ENCODE measurements around the gene HIVEP2. TPM values are rescaled to one million over a fixed set of nuclear protein-coding genes. Genes with fewer than 3 reads are reported as not detected.

HIVEP2 gene
- 10 to 100 TPM; 14.6 to 21.6 (median 18.7) TPM for total RNA-seq
- 27.6 TPM for total RNA-seq (2013)

GRCh38 chr6:142945049-142945445 lies at the start of gene HIVEP2:
HIVEP2 (minus strand) TSS chr6:142945176; CDS start chr6:142774738, 170,438 bp downstream.
- Histone ChIP-seq H3K9me3 (ENCODE audit: control insufficient read depth, insufficient read depth, low read length) (no peaks in the 10 kb centered on the region), H3K36me3 (ENCODE audit: control insufficient read depth, insufficient read depth, low read length) (no peaks in the 10 kb centered on the region), H3K27me3 (ENCODE audit: control insufficient read depth, insufficient read depth, low read length) (no peaks in the 10 kb centered on the region), H3K27ac (ENCODE audit: low read length) (peak within 1 kb of the TSS; percentile 95), H3K4me3 (ENCODE audit: low read length) (peak within 1 kb of the TSS; percentile 93), H3K4me1 (ENCODE audit: control insufficient read depth, insufficient read depth, low read length) (peaks cover 15% of the 10 kb centered on the region)
- Mint-ChIP-seq H3K9me3 (no peaks in the 10 kb centered on the region), H3K4me1 (peaks cover 40 to 47% of the 10 kb centered on the region in 2 donors), H3K36me3 (no peaks in the 10 kb centered on the region), H3K27me3 (ENCODE audit: low read depth in 2 of 2) (no peaks in the 10 kb centered on the region), H3K4me3 (peak within 1 kb of the TSS; percentile 98), H3K27ac (peak within 1 kb of the TSS; percentile 99)
- DNase-seq (peak; percentile 82 to 93), ATAC-seq (peak; percentile 25 to 59 (median 45))
- WGBS (ENCODE audit: insufficient coverage), result under 1% methylated on average over 50 of the region's 50 CpGs
- intact Hi-C loops (cut with micrococcal nuclease), result loop anchor here (10.0 kb wide), 3 partner anchors 110 to 1410 kb away; no protein-coding TSS in a partner anchor
- no peak for TF ChIP-seq CTCF (IDR thresholded peaks at IDR 0.05)

- Mint-ChIP-seq H3K27ac (no peak overlapping the region), H3K4me3 (no peak overlapping the region), H3K9me3 (no peaks in the 10 kb centered on the region), H3K36me3 (no peaks in the 10 kb centered on the region), H3K4me1 (peaks cover 5 to 6% of the 10 kb centered on the region in 2 donors), H3K27me3 (ENCODE audit: low read depth in 2 of 2) (peaks cover 6 to 23% of the 10 kb centered on the region in 2 donors)
- H3K36me3 ChIP-seq (ENCODE audit: control insufficient read depth, insufficient read depth, low read length), result no peaks in the 10 kb centered on the region
- no peak for TF ChIP-seq CTCF (IDR thresholded peaks at IDR 0.05)
- no peak overlapping the region for H3K4me3 ChIP-seq (ENCODE audit: low read length)
- H3K27me3 ChIP-seq (ENCODE audit: control insufficient read depth, insufficient read depth, low read length), result no peaks in the 10 kb centered on the region
- intact Hi-C loops (cut with micrococcal nuclease), result no loop called here
- 91% methylated on average over 7 of the region's 7 CpGs for WGBS (ENCODE audit: insufficient coverage)
- no peak overlapping the region for H3K27ac ChIP-seq (ENCODE audit: low read length)
- no peak for ATAC-seq
- DNase-seq, result no peak
- H3K4me1 ChIP-seq (ENCODE audit: control insufficient read depth, insufficient read depth, low read length), result no peaks in the 10 kb centered on the region
- no peaks in the 10 kb centered on the region for H3K9me3 ChIP-seq (ENCODE audit: control insufficient read depth, insufficient read depth, low read length)
Measured at GRCh38 chr6:142993977-142994376, 49.0 kb upstream of the HIVEP2 start.

GRCh38 chr6:142987490-142987889 lies 42.5 kb upstream of the HIVEP2 start:
- Histone ChIP-seq H3K4me1 (ENCODE audit: control insufficient read depth, insufficient read depth, low read length) (no peaks in the 10 kb centered on the region), H3K4me3 (ENCODE audit: low read length) (no peak overlapping the region), H3K36me3 (ENCODE audit: control insufficient read depth, insufficient read depth, low read length) (no peaks in the 10 kb centered on the region), H3K27ac (ENCODE audit: low read length) (no peak overlapping the region), H3K9me3 (ENCODE audit: control insufficient read depth, insufficient read depth, low read length) (peaks cover 3% of the 10 kb centered on the region), H3K27me3 (ENCODE audit: control insufficient read depth, insufficient read depth, low read length) (no peaks in the 10 kb centered on the region)
- no peaks in the 10 kb centered on the region for H3K4me1 Mint-ChIP-seq
- DNase-seq (no peak), ATAC-seq (no peak)
- no peaks in the 10 kb centered on the region for H3K9me3 Mint-ChIP-seq
- intact Hi-C loops (cut with micrococcal nuclease), result no loop called here
- H3K36me3 Mint-ChIP-seq, result no peaks in the 10 kb centered on the region
- TF ChIP-seq CTCF (IDR thresholded peaks at IDR 0.05), result no peak
- no peak overlapping the region for H3K27ac Mint-ChIP-seq
- peaks cover 8 to 42% of the 10 kb centered on the region in 2 donors for H3K27me3 Mint-ChIP-seq (ENCODE audit: low read depth in 2 of 2)
- H3K4me3 Mint-ChIP-seq, result no peak overlapping the region

- Histone ChIP-seq H3K27ac (ENCODE audit: low read length) (no peak overlapping the region), H3K9me3 (ENCODE audit: control insufficient read depth, insufficient read depth, low read length) (peaks cover 3% of the 10 kb centered on the region), H3K27me3 (ENCODE audit: control insufficient read depth, insufficient read depth, low read length) (no peaks in the 10 kb centered on the region), H3K4me1 (ENCODE audit: control insufficient read depth, insufficient read depth, low read length) (no peaks in the 10 kb centered on the region), H3K4me3 (ENCODE audit: low read length) (no peak overlapping the region), H3K36me3 (ENCODE audit: control insufficient read depth, insufficient read depth, low read length) (no peaks in the 10 kb centered on the region)
- TF ChIP-seq CTCF (IDR thresholded peaks at IDR 0.05), result no peak
- H3K36me3 Mint-ChIP-seq, result no peaks in the 10 kb centered on the region
- WGBS (ENCODE audit: insufficient coverage), result no CpG with 5 or more reads among the region's 2 CpGs
- no peak for DNase-seq
- peaks cover 4 to 5% of the 10 kb centered on the region in 2 donors for H3K9me3 Mint-ChIP-seq
- intact Hi-C loops (cut with micrococcal nuclease), result no loop called here
- ATAC-seq, result no peak
- H3K4me1 Mint-ChIP-seq, result no peaks in the 10 kb centered on the region
- H3K27me3 Mint-ChIP-seq (ENCODE audit: low read depth in 2 of 2), result peaks cover 8 to 32% of the 10 kb centered on the region in 2 donors
- H3K4me3 Mint-ChIP-seq, result no peak overlapping the region
- no peak overlapping the region for H3K27ac Mint-ChIP-seq
Measured at GRCh38 chr6:142985281-142985680, 40.3 kb upstream of the HIVEP2 start.

All from natural killer cell (primary cell).